GM19035 (cell line): Measurements from ENCODE around the gene TMEM175.

ENCODE experiments used
- ATAC-seq: cut with Tn5 transposase; IDR thresholded peaks from one replicate; pipeline ENCODE4 v1.9.1; 2021; ENCODE audit not compliant: unreplicated experiment

The TMEM175 gene

GRCh38 chr4:946103-946450 lies 13.8 kb downstream of the TMEM175 start:
- ATAC-seq, result no peak

DNA sequence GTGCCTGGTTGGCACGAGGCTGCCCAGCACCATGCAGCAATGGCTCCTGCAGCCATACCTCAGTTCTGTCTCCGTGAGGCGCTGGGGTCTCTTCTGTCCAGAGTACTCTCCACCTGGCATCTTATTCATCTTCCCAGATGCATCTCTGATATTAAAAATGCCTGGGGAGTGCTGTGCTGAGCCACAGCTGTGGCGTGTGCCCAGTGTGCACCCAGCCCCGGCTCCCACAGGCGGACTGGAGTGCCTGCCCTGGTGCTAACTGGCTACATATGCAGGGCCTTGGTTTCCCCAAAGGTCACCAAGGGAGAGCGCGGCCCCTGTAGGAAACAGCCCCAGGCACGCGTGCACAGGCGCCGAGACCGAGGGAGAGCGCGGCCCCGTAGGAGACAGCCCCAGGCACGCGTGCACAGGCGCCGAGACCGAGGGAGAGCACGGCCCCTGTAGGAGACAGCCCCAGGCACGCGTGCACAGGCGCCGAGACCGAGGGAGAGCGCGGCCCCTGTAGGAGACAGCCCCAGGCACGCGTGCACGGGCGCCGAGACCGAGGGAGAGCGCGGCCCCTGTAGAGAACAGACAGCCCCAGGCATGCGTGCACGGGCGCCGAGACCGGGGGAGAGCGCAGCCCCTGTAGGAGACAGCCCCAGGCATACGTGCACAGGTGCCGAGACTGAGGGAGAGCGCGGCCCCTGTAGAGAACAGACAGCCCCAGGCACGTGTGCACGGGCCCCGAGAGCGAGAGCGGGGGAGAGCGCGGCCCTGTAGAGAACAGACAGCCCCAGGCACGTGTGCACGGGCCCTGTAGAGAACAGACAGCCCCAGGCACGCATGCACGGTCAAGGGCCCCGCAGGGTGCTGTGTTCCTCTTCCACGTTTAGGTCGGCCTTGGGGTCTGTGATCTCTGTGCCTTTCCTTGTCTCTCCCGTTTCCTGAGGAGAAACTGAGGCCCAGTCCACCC lies 14.5 kb downstream of the TMEM175 start:
- no peak for ATAC-seq

DNA sequence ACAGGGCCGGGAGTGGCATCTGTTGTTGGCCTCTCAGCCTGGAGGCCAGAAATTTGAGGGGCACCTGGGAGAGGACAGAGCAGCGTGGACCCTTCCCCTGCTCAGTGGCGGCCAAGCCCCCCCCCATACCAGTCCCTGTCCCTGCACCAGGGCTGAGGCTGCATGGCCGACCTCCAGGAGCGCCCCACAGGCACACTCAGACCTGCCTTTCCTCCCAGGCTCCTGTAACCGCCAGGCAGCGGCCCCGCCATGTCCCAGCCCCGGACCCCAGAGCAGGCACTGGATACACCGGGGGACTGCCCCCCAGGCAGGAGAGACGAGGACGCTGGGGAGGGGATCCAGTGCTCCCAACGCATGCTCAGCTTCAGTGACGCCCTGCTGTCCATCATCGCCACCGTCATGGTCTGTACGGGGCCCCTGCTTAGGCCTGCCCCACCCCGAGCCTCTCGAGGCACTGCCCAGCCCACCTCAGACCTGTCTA lies 15.3 kb downstream of the TMEM175 start:
- no peak for ATAC-seq

- ATAC-seq, result no peak
Observed at GRCh38 chr4:948101-948935, 16.1 kb downstream of the TMEM175 start.

- ATAC-seq, result no peak
Observed at GRCh38 chr4:948936-949300, 16.7 kb downstream of the TMEM175 start.

- no peak for ATAC-seq
Observed at GRCh38 chr4:949656-950055, 17.4 kb downstream of the TMEM175 start.

GRCh38 chr4:950136-951020 lies 18.1 kb downstream of the TMEM175 start:
- no peak for ATAC-seq

DNA sequence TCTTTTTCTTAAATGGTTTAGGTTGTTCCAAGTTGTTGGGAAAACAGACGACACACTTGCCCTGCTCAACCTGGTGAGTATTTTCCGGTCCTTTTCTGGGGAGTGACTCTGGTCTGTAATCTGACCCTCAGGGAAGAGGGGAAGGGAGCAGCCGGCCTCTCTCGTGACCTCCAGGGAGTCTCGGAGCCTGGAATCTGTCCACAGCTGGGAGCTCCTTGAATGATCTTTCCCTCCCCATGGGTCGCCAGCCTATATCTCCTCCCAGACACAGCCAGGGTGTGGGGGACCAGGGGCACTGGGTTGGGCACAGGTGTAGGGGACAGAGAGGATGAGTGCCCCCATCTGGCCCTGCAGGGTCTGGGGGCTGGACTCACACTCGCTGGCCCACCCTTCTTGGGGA lies 18.9 kb downstream of the TMEM175 start:
- no peak for ATAC-seq

DNA sequence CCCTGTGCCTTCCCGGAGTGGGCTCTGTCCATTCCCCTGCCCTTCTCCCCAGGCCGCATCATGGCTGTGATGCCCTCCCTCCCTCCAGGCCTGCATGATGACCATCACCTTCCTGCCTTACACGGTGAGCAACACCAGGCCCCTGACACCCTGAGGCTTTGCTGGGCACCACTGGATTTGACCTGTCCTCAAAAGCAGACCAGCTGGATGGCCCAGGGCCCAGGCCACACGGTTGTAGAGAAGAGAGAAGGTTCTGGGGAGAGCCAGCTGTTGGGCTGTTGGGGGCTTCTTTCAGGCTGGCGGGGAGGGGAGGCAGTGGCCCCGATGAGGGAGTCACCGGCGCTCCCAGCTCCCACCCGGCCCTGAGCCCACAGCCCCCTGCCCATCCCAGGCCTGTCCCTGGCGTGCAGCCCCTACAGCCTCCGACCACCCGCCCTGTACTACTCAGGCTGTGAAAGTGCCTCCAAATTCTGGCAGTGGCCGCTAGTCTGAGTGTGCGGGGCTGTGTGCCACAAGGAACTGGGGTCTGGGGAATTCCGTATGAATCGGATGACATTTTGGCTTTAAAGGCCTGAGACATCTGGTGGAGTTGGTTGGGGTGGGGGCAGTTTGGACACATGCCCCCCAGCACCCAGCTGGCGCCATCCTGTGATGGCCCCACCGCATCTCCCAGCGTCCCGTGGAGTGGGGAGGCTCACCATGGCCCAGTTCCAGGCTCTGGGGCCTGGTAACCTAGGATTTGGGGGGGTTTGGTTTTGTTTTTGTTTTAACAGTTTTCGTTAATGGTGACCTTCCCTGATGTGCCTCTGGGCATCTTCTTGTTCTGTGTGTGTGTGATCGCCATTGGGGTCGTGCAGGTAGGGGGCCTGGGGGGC lies 19.6 kb downstream of the TMEM175 start:
- ATAC-seq, result no peak

GRCh38 chr4:952881-953573 lies 20.8 kb downstream of the TMEM175 start:
- ATAC-seq, result no peak

DNA sequence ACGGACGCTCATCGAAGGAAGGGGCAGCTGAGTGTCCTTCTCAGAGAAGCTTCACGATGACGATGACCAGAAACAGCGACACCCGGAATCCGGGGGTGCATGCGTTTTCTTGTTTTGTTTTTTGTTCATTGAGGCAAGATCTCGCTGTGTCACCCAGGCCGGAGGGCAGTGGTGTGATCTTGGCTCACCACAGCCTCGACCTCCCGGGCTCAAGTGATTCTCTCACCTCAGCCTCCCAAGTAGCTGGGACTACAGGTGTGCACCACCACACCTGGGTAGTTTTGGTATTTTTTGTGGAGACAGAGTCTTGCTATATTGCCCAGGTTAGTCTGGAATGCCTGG lies 21.3 kb downstream of the TMEM175 start:
- ATAC-seq, result no peak

DNA sequence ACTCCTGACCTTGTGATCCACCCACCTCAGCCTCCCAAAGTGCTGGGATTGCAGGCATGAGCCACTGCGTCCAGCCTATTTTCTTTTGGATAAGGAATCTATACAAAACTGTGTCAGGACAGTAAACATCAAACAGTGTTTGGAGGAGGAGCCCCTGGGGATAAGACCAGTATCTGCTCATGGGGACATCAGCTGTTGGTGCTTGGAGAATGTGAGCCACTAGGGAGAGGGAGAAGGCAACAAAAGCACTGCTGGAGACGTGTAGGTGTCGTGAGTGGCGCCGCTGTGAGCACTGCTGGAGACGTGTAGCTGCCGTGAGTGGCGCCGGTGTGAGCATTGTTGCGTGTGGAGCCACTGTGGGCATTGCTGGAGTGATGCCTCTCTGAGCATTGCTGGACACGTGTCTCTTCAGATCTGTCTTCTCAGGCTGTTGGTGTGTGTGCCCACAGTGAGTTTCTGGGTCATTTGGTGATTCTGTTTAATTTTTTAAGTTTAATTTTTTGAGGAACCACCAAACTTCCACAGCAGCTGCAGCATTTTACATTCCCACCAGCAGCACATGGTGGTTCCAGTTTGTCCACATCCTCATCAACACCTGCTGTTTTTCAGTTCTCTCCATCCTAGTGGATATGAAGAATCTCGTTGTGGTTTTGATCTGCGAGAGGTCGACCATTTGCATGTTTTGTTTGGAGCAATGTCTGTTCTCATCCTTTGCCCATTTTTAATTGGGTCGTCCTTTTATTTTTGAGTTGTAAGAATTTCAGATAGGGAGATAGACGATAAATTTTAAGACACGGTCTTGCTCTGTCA lies 22.2 kb downstream of the TMEM175 start:
- no peak for ATAC-seq

DNA sequence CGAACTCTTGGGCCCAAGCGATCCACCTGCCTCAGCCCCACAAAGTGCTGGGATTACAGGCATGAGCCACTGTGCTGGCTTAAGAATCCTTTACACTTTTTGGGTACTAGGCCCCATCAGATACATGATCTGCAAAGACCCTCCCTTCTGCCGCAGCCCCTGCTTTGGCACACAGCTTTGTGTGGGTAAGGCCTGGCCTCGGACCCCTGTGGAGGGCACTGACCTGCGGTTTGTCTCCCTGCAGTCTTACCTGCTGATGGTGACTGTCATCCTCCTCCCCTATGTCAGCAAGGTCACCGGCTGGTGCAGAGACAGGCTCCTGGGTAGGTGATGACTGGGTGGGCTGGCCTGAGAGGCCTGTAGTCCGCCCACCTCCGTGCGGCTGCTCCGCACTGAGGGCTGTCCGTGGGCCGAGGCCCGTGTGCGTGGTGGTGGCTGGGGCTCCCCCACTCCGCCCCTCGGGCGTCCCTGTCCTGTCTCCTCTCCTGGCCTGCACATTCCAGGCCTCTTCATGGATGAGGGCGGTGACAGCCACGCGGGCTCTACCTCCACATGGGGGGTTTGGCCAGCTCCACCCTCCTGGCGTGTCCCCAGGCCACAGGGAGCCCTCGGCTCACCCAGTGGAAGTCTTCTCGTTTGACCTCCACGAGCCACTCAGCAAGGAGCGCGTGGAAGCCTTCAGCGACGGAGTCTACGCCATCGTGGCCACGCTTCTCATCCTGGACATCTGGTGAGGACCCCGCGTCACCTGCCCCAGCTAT lies 23.1 kb downstream of the TMEM175 start:
- no peak for ATAC-seq

GRCh38 chr4:955931-956381 lies 23.7 kb downstream of the TMEM175 start:
- ATAC-seq, result no peak

DNA sequence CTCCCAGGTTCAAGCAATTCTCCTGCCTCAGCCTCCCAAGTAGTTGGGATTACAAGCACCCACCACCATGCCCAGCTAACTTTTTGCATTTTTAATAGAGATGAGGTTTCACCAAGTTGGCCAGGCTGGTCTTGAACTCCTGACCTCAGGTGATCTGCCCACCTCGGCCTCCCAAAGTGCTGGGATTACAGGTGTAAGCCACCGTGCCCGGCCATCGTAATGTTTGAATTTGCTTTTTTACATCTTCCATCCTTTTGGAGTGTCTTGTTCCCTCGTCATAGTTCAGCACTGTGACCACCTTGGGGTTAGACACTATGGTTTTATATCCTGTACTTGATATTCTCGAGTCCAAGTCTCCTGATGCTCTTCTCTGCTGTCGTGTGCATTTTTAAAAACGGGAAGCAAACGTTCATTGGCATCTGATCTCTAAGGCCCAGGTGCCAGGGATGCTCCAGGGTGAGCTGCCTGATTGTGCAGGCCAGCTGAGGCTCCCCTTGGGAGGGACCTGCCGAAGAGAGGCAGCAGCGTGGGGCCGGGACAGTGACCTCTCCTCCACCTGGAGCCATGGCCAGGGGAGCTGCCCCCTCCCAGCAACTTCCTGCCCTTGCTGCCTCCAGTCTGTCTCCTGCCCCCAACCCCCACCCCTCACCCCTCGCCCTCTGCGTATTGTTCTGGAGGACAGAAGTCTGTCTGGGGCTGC lies 24.4 kb downstream of the TMEM175 start:
- no peak for ATAC-seq

GRCh38 chr4:957231-957580 lies 24.9 kb downstream of the TMEM175 start:
- no peak for ATAC-seq

DNA sequence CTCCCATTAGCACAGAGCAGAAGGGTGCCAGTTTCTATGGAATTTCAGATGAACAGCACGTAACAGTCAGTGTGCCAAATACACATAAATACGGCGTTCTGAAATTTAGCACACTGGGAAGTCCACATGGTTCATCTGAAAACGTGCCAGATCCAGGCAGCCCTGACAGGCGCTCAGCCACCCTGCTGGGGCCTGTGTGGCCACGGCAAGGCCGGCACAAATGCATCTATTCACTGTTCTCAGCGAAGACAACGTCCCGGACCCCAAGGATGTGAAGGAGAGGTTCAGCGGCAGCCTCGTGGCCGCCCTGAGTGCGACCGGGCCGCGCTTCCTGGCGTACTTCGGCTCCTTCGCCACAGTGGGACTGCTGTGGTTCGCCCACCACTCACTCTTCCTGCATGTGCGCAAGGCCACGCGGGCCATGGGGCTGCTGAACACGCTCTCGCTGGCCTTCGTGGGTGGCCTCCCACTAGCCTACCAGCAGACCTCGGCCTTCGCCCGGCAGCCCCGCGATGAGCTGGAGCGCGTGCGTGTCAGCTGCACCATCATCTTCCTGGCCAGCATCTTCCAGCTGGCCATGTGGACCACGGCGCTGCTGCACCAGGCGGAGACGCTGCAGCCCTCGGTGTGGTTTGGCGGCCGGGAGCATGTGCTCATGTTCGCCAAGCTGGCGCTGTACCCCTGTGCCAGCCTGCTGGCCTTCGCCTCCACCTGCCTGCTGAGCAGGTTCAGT lies 25.5 kb downstream of the TMEM175 start:
- no peak for ATAC-seq
